HL-60 (cell line): ENCODE data around the gene CBR3.

Experiments used
- DNase-seq, 2 experiments: peaks; one replicate each; pipeline ENCODE4 v3.0.0-alpha.2; 2010 to 2020; ENCODE audit warnings: low read depth in 1 of 2, low spot score in 1 of 2
- H3K27ac ChIP-seq: fragments of 250-450 bp; sonication (Bioruptor Pico); replicated peaks from 2 replicates; pipeline ENCODE4 v1.5.1; 2020; ENCODE audit warnings: mild to moderate bottlenecking, moderate library complexity
- H3K27me3 ChIP-seq: fragments of 250-450 bp; sonication (Bioruptor Pico); 2 replicates; pipeline ENCODE4 v1.5.1; 2021; ENCODE audit warnings: mild to moderate bottlenecking, moderate library complexity; ENCODE audit not compliant: insufficient read depth, poor library complexity, severe bottlenecking
- H3K4me3 ChIP-seq: replicated peaks from 2 replicates; pipeline ENCODE4 v1.5.1; 2011; ENCODE audit warnings: mild to moderate bottlenecking, control low read depth, low read length; ENCODE audit not compliant: insufficient read depth
- GABPA ChIP-seq: IDR thresholded peaks from 2 replicates; pipeline ENCODE4 v1.6.1; 2012; ENCODE audit warnings: low read depth
- POLR2AphosphoS5 ChIP-seq: IDR thresholded peaks from 2 replicates; pipeline ENCODE4 v1.6.1; 2012; ENCODE audit warnings: low read depth
- SPI1 ChIP-seq: IDR thresholded peaks from 2 replicates; pipeline ENCODE4 v1.6.1; 2012; ENCODE audit warnings: low read depth, mild to moderate bottlenecking, borderline replicate concordance
- TF ChIP-seq, protein P1 (sequence below): IDR thresholded peaks from 2 replicates; pipeline ENCODE4 v1.6.1; 2012; ENCODE audit warnings: low read depth; ENCODE audit not compliant: insufficient replicate concordance
- TF ChIP-seq, protein P2 (sequence below): IDR thresholded peaks from one replicate; pipeline ENCODE4 v1.5.1; 2011; ENCODE audit warnings: low read length, control low read depth, inconsistent platforms; ENCODE audit not compliant: insufficient read depth

Gene CBR3

DNA sequence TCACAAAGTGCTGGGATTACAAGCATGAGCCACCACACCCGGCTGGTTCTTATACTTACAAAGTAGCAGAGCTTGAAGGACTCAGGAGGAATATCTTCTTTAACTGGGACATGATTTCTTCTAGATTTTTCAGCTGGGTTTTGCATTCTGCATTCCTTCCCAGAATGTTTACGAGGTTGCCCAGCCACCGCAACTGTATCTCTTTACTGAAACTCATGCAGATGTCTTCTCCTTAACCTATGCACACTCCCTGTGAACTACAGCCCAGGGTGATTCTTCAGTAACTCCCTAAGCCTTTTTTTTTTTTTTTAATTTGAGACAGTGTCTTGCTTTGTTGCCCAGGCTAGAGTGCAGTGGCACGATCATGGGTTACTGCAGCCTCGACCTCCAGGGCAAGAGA lies 13.0 kb downstream of the CBR3 start:
- Histone ChIP-seq H3K4me3 (no peak overlapping the region), H3K27me3 (no peaks in the 10 kb centered on the region), H3K27ac (no peak overlapping the region)
- no peak for DNase-seq
- TF ChIP-seq SPI1 (no peak), GABPA (no peak), POLR2AphosphoS5 (no peak)
- TF ChIP-seq, protein P1, sequence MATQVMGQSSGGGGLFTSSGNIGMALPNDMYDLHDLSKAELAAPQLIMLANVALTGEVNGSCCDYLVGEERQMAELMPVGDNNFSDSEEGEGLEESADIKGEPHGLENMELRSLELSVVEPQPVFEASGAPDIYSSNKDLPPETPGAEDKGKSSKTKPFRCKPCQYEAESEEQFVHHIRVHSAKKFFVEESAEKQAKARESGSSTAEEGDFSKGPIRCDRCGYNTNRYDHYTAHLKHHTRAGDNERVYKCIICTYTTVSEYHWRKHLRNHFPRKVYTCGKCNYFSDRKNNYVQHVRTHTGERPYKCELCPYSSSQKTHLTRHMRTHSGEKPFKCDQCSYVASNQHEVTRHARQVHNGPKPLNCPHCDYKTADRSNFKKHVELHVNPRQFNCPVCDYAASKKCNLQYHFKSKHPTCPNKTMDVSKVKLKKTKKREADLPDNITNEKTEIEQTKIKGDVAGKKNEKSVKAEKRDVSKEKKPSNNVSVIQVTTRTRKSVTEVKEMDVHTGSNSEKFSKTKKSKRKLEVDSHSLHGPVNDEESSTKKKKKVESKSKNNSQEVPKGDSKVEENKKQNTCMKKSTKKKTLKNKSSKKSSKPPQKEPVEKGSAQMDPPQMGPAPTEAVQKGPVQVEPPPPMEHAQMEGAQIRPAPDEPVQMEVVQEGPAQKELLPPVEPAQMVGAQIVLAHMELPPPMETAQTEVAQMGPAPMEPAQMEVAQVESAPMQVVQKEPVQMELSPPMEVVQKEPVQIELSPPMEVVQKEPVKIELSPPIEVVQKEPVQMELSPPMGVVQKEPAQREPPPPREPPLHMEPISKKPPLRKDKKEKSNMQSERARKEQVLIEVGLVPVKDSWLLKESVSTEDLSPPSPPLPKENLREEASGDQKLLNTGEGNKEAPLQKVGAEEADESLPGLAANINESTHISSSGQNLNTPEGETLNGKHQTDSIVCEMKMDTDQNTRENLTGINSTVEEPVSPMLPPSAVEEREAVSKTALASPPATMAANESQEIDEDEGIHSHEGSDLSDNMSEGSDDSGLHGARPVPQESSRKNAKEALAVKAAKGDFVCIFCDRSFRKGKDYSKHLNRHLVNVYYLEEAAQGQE, result no peak
- TF ChIP-seq, protein P2, sequence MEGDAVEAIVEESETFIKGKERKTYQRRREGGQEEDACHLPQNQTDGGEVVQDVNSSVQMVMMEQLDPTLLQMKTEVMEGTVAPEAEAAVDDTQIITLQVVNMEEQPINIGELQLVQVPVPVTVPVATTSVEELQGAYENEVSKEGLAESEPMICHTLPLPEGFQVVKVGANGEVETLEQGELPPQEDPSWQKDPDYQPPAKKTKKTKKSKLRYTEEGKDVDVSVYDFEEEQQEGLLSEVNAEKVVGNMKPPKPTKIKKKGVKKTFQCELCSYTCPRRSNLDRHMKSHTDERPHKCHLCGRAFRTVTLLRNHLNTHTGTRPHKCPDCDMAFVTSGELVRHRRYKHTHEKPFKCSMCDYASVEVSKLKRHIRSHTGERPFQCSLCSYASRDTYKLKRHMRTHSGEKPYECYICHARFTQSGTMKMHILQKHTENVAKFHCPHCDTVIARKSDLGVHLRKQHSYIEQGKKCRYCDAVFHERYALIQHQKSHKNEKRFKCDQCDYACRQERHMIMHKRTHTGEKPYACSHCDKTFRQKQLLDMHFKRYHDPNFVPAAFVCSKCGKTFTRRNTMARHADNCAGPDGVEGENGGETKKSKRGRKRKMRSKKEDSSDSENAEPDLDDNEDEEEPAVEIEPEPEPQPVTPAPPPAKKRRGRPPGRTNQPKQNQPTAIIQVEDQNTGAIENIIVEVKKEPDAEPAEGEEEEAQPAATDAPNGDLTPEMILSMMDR, result no peak

DNA sequence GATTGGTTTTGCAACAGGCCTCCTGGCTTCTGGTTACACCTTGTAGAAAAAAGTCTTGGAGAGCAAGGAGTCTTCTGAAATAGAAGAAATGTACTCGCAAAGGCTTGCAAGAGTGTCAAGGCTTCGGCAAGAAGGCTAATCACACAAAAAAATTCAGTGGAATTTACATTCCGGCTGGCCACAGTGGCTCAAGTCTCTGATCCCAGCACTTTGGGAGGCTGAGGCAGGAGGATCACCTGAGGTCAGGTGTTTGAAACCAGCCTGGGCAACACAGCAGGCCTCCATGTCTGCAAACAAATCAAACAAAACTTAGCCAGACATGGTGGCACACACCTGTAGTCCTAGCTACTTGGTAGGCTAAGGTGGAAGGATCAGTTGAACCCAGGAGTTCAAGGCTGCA lies 14.0 kb downstream of the CBR3 start:
- TF ChIP-seq POLR2AphosphoS5 (no peak), GABPA (no peak)
- TF ChIP-seq, protein P2, result no peak
- Histone ChIP-seq H3K27ac (peak overlapping the region; percentile 82), H3K4me3 (no peak overlapping the region), H3K27me3 (no peaks in the 10 kb centered on the region)
- no peak for DNase-seq

DNA sequence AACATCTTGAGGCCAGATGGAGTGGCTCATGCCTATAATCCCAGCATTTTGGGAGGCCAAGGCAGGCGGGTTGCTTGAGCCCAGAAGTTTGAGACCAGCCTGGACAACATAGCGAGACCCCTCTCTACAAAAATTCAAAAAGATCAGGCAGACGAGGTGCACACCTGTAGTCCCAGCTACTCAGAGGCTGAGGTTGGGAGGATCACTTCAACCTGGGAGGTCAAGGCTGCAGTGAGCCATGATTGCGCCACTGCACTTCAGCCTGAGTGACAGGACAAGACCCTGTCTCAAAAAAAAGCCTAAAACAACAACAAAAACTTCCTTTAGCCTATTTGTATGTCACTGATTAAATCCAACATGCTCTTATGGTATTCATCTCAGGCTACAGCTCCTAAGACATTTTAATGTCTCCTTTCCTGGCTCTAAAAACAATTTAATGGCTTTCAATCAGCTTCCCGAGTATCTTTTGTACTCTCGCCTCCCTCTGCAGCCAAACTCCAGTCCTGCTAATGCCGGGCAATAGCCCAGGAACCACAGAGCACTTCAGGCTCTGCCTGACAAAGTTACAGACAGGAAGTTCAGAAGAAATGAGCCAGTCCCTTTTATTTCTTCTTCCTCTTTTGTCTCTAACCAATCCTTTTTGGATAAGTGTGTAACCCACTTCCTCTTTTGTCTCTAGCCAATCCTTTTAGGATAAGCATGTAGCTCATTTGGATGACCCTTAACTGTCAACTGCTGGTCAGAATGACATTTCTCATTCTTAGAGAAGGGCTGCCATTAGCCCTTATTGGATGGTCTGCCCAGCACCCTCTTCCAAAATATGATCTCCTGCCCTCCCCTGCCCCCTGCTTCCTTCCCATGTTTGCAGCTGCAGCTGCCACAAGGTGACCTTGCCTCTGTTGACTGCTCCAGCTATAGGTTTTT lies 15.2 kb downstream of the CBR3 start:
- Histone ChIP-seq H3K27ac (peak overlapping the region; percentile 82), H3K4me3 (0 out of 2 replicates have a peak overlapping the region, but pooled peaks have one; percentile 2), H3K27me3 (no peaks in the 10 kb centered on the region)
- peak; percentile 82 for TF ChIP-seq POLR2AphosphoS5
- TF ChIP-seq SPI1, result peak; percentile 100
- TF ChIP-seq GABPA, result no peak
- TF ChIP-seq, protein P1, result peak; percentile 54
- TF ChIP-seq, protein P2, result no peak
- DNase-seq, result peak in 1 of 2 experiments; percentile 89
